ENCODE measurements around the gene RPL37A.

The RPL37A gene

GRCh38 chr2:216546641-216547403 is 48.2 kb downstream of the RPL37A start:
- TF ChIP-seq, protein P1, sequence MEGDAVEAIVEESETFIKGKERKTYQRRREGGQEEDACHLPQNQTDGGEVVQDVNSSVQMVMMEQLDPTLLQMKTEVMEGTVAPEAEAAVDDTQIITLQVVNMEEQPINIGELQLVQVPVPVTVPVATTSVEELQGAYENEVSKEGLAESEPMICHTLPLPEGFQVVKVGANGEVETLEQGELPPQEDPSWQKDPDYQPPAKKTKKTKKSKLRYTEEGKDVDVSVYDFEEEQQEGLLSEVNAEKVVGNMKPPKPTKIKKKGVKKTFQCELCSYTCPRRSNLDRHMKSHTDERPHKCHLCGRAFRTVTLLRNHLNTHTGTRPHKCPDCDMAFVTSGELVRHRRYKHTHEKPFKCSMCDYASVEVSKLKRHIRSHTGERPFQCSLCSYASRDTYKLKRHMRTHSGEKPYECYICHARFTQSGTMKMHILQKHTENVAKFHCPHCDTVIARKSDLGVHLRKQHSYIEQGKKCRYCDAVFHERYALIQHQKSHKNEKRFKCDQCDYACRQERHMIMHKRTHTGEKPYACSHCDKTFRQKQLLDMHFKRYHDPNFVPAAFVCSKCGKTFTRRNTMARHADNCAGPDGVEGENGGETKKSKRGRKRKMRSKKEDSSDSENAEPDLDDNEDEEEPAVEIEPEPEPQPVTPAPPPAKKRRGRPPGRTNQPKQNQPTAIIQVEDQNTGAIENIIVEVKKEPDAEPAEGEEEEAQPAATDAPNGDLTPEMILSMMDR (IDR thresholded peaks at IDR 0.05; ENCODE audit: extremely low read depth, missing control alignments): no peak
- DNase-seq (ENCODE audit: low spot score): no peak

- no peak for DNase-seq (ENCODE audit: low spot score)
- TF ChIP-seq, protein P1 (IDR thresholded peaks at IDR 0.05; ENCODE audit: extremely low read depth, missing control alignments): no peak
These were observed 50.3 kb downstream of the RPL37A start for GRCh38 chr2:216548901-216549331.

DNA sequence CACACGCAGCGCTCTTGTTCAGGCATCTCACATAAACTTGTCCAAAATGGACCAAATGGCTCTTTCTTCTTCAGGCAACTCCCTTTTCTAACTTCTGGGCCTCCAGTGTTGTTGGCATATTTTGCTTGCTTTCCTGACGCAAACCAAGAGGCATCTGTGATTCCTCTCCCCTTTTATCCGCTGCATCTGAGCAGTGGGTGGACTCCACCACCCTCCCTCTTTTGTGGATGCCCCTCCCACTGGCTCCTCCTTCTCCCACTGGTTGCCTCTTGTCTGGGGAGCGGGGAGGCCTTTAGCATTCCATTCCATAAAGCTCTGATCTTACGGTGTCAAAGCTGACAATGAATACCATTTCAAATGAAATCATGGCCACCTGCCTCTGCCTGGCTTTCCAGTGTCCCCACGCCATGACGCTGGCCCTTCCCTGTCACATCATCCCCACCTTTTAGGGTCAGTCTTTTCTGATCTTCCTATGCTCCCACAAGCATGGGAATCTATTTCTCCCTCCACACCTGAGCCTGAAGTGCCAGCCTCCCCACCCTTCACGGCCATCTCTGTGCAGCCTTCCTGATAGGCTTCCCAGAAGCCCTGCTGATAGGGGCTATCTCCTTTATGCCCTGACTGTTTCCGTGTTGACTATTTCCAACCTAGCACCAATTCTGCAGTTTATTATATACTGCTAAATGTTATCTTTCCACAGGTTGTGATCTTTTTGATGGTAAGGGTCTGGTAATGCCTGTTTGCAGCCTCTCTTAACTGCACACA is 51.5 kb downstream of the RPL37A start:
- TF ChIP-seq, protein P1 (IDR thresholded peaks at IDR 0.05; ENCODE audit: extremely low read depth, missing control alignments): no peak
- no peak for DNase-seq (ENCODE audit: low spot score)

DNA sequence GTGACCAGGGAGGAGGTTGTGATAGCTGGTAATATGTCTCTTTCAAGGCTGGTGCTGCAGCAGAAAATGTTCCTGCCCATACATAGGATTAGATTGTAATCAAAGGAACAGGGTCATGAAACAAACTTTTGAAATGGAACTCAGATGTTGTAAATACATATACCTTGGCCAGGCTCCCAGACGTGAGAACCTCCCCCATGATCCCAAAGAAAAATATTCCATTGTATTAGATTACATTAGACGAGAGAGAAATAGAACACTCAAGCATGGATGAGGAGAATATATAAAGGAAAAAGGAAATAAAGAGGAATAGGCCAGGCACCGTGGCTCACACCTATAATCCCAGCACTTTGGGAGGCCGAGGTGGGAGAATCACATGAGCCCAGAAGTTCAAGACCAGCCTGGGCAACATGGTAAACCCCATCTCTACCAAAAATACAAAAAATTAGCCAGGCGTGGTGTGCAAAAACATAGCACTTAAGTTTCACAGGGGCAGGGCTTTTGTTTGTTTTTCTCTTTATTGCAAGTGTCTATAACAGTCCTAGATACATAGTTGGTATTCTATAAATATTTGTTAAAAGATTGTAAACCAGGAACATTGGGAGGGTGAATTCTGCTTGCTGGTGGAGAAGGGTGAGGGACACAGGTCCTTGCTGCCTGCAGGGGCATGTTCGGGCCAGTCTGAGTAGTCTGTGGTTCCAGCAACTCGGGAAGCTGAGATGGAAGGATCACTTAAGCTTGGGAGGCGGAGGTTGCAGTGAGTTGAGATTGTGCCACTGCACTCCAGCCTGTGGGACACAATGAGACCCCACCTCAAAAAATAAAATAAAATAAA is 52.8 kb downstream of the RPL37A start:
- DNase-seq (ENCODE audit: low spot score): no peak
- TF ChIP-seq, protein P1 (IDR thresholded peaks at IDR 0.05; ENCODE audit: extremely low read depth, missing control alignments): no peak

DNA sequence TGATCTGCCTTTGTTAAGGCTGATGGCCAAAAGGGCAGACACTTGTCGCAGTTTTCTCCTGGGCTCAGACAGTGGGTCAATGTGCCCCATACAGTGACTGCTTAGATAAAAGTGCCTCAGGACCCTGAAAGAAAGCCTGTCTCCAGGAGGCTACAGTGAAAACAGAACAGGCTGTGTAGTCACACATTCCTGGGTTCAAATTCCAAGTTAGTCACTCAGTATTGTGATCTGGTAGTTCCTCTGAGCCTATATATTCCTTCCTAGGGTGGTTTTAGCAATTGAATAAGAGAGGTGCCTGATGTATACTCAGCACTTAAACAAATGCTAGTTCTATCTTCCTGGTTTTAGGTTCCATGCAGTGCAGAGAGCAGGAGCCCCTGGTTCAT is 54.4 kb downstream of the RPL37A start:
- DNase-seq (ENCODE audit: low spot score): no peak
- TF ChIP-seq, protein P1 (IDR thresholded peaks at IDR 0.05; ENCODE audit: extremely low read depth, missing control alignments): no peak

Data from GM20000 (cell line).